Testis (tissue), 3 donors: ENCODE data around the gene REG1B. TPM values are rescaled to one million over a fixed set of nuclear protein-coding genes. Genes with fewer than 3 reads are reported as not detected.

Experiments
- DNase-seq: peaks from one replicate; pipeline ENCODE4 v3.0.0-alpha.2; 2019
- H3K27ac ChIP-seq, 2 donors: fragments of 200-600 bp; sonication (generic); one replicate each; pipeline ENCODE4 v1.5.1; 2019
- H3K27me3 ChIP-seq: fragments of 200-600 bp; sonication (generic); one replicate; pipeline ENCODE4 v1.5.1; 2019
- H3K36me3 ChIP-seq: fragments of 200-600 bp; sonication (generic); one replicate; pipeline ENCODE4 v1.5.1; 2017; ENCODE audit warnings: low read depth; ENCODE audit errors: missing control alignments
- H3K4me1 ChIP-seq: fragments of 200-600 bp; sonication (generic); one replicate; pipeline ENCODE4 v1.5.1; 2019
- H3K4me3 ChIP-seq, 2 donors: fragments of 200-600 bp; sonication (generic); one replicate each; pipeline ENCODE4 v1.5.1; 2017 to 2019
- H3K9me3 ChIP-seq: fragments of 200-600 bp; sonication (generic); one replicate; pipeline ENCODE4 v1.5.1; 2017
- CTCF ChIP-seq, 3 experiments: fragments of 450-650 bp in 2 of 3; fragments of 200-600 bp in 1 of 3; sonication (generic) in 1 of 3; IDR thresholded peaks; one replicate each; pipeline ENCODE4 v1.5.1; 2016 to 2019; ENCODE audit warnings: antibody characterized with exemption in 3 of 3, mild to moderate bottlenecking in 2 of 3, moderate library complexity in 1 of 3
- POLR2A ChIP-seq: fragments of 450-650 bp; IDR thresholded peaks from one replicate; pipeline ENCODE4 v1.6.1; 2017; ENCODE audit warnings: antibody characterized with exemption, mild to moderate bottlenecking, moderate library complexity
- WGBS, 2 donors: methylation state at CpG; one replicate each; pipeline ENCODE4 v1.1.5; 2018; 5-methylcytosine and 5-hydroxymethylcytosine counted together
- intact Hi-C: fragments of 100-400 bp; cut with DNase I; formaldehyde crosslinking; loops from one replicate; pipeline ENCODE4 v1.15.1; 2023; ENCODE audit warnings: low total_unique reads
- polyA plus RNA-seq: library from polyadenylated mRNA; stranded (reverse); fragments of 350-450 nt; fragmentation: Illumina TruSeq; extraction: RNeasy Lipid Tissue Mini Kit (QIAGEN cat#74804); gene quantifications from one replicate; pipeline ENCODE4 v1.2.3, GENCODE V29; 2014; ENCODE audit warnings: low read depth, low replicate concordance; ENCODE audit not compliant: insufficient read depth
- total RNA-seq, 2 donors: library from RNA; depleted of rRNA; stranded (reverse); fragments of >200 nt; gene quantifications; one replicate each; pipeline ENCODE4 v1.2.3, GENCODE V29; 2016

The REG1B gene
- total and polyA plus RNA-seq, 3 donors from 2014 or later, result not detected

- no peak for TF ChIP-seq POLR2A
- no peak for TF ChIP-seq CTCF (IDR thresholded peaks at IDR 0.05)
- no peak for DNase-seq
- H3K27me3 ChIP-seq, result no peaks in the 10 kb centered on the region
- no peaks in the 10 kb centered on the region for H3K9me3 ChIP-seq
- no peaks in the 10 kb centered on the region for H3K4me1 ChIP-seq
- no peak overlapping the region for H3K27ac ChIP-seq
- WGBS, 2 donors, result 37 to 39% methylated on average over 2 of the region's 2 CpGs
- H3K4me3 ChIP-seq, result no peak overlapping the region
- H3K36me3 ChIP-seq, result no peaks in the 10 kb centered on the region
- intact Hi-C loops, result no loop called here
These were observed 29.5 kb upstream of the REG1B start for GRCh38 chr2:79116997-79117928.

DNA sequence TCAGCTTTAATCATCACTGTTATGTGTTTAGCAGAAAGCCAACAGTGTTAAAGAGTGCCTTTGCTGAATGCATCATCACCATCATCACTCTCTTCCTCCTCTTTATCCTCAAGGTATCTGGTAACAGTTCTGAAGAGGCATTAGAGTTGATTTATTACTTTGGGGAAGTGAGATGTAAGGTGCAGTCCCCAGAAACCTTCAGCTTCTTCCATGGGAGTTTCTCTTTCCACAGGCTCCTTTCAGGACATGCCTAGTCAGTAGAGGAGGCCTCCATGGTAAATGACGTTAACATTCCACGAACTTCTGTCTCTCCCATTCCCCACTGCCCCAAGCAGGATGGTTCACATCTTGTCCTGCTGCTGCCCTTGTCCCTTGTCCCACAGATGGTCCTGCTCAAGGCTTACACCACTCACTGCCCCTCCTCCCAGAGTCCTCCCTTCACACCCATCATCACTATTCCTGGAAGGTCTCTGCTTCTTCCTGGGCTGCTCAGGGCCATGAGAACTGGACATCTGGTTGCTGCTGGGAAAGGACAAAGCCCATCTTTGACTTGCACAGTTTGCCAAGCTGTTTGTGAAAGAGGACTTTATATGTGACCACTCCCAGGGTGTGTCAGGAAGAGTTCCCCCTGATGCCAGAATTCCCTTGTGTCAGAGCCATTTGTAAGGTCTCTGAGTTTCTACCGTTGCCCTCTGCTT, 27.2 kb upstream of the REG1B start:
- no peaks in the 10 kb centered on the region for H3K4me1 ChIP-seq
- no peak for TF ChIP-seq POLR2A
- no peak for TF ChIP-seq CTCF (IDR thresholded peaks at IDR 0.05)
- no peak overlapping the region for H3K27ac ChIP-seq
- 76 to 79% methylated on average over 3 of the region's 3 CpGs for WGBS, 2 donors
- H3K4me3 ChIP-seq, result no peak overlapping the region
- no peak for DNase-seq
- no peaks in the 10 kb centered on the region for H3K9me3 ChIP-seq
- no peaks in the 10 kb centered on the region for H3K27me3 ChIP-seq
- intact Hi-C loops, result no loop called here
- H3K36me3 ChIP-seq, result no peaks in the 10 kb centered on the region

- H3K27me3 ChIP-seq, result no peaks in the 10 kb centered on the region
- TF ChIP-seq CTCF (IDR thresholded peaks at IDR 0.05), result no peak
- TF ChIP-seq POLR2A, result no peak
- H3K36me3 ChIP-seq, result no peaks in the 10 kb centered on the region
- H3K4me3 ChIP-seq, result no peak overlapping the region
- H3K4me1 ChIP-seq, result no peaks in the 10 kb centered on the region
- no peak overlapping the region for H3K27ac ChIP-seq
- no peaks in the 10 kb centered on the region for H3K9me3 ChIP-seq
- DNase-seq, result no peak
- intact Hi-C loops, result no loop called here
- WGBS, 2 donors, result 98 to 99% methylated on average over 3 of the region's 3 CpGs
These were observed 24.5 kb upstream of the REG1B start for GRCh38 chr2:79112269-79112668.

DNA sequence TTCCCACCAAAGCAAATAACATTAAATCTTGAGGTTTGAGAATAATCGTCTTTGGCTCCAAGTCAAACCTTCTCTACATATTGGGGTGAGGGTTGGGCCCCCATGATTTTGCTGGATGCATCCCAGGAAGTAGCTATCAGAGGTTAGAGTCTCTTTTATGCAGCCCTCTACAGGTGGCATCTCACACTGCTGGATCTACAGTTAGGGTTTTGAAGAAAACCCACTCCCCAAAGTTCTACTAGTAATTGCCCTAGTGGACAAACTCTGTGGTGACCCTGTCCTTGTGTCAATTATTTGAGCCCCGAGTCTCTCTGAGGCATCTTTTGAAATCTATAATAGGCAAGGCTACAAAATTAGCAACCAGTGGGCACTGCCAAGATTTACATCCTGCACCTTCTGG, 17.5 kb upstream of the REG1B start:
- H3K36me3 ChIP-seq, result no peaks in the 10 kb centered on the region
- H3K4me1 ChIP-seq, result no peaks in the 10 kb centered on the region
- TF ChIP-seq POLR2A, result no peak
- TF ChIP-seq CTCF (IDR thresholded peaks at IDR 0.05), result no peak
- no peak for DNase-seq
- no peak overlapping the region for H3K4me3 ChIP-seq
- no peaks in the 10 kb centered on the region for H3K9me3 ChIP-seq
- intact Hi-C loops, result no loop called here
- 68 to 85% methylated on average over 2 of the region's 2 CpGs for WGBS, 2 donors
- no peaks in the 10 kb centered on the region for H3K27me3 ChIP-seq
- H3K27ac ChIP-seq, result no peak overlapping the region
